GM12891 (cell line): ENCODE measurements around the gene ZFP36.

Experiments
- PAX5 ChIP-seq: IDR thresholded peaks from 2 replicates; pipeline ENCODE4 v1.6.1; 2011; ENCODE audit warnings: low read length, moderate library complexity, mild to moderate bottlenecking; ENCODE audit not compliant: insufficient read depth, severe bottlenecking
- POLR2A ChIP-seq: IDR thresholded peaks from 2 replicates; pipeline ENCODE4 v1.6.1; 2011; ENCODE audit warnings: low read depth, low read length, control low read depth
- POLR2AphosphoS5 ChIP-seq: IDR thresholded peaks from 2 replicates; pipeline ENCODE4 v1.6.1; 2011; ENCODE audit warnings: low read depth, low read length, control low read depth
- POU2F2 ChIP-seq: IDR thresholded peaks from 2 replicates; pipeline ENCODE4 v1.6.1; 2011; ENCODE audit warnings: low read depth, mild to moderate bottlenecking, control low read depth, low read length, moderate library complexity
- SPI1 ChIP-seq: IDR thresholded peaks from 2 replicates; pipeline ENCODE4 v1.6.1; 2011; ENCODE audit warnings: low read depth, low read length, control low read depth
- TAF1 ChIP-seq: IDR thresholded peaks from 2 replicates; pipeline ENCODE4 v1.6.1; 2011; ENCODE audit warnings: low read depth, low read length, control low read depth

DNA sequence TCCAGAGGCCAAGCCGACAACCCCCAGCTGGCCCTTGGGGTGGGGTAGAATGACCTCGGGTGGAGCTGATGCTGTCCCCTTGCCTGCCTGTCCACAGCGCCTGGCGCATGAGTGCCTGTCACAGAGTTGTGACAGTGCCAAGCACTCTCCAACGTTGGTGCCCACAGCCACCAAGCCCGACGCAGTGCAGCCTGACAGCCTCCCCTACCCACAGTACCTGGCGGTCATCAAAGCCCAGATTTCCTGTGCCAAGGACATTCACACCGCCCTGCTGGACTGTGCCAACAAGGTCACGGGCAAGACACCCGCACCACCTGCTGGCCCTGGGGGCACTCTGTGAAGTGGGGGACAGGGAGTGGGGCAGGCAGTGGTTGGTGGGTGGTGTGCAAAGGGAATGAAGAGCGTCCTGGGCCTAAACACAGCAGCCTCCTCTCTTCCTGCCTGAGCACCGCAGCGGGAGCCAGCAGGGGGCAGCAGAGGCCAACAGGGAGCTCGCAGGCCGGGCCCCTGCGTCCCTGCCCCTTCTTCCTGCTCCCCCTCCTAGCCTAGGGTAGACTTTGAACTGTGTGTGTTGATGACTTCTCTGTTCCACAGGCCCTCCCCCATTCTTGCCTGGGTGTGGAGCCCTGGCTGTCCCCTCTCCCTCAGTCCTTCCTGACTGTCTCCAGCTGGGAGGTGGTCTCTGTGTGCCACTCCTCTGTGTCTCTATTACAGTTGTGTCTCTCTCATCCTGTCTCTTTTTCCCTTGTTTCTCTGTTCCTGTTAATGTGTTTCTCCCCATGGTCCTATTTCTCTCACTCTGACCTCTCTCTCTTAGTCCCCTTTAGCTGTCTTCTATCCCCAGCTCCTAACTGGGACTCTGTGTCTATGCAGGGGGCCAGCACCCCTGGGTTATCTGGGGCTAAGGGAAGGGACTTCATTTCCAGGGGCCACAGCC lies 9.0 kb upstream of the ZFP36 start:
- TF ChIP-seq POLR2AphosphoS5 (0 out of 2 replicates have a peak, but pooled peaks have one; percentile 63), POLR2A (no peak), TAF1 (no peak), PAX5 (no peak), SPI1 (no peak), POU2F2 (no peak)
